ENCODE measurements around the gene SPRTN.

Gene SPRTN

DNA sequence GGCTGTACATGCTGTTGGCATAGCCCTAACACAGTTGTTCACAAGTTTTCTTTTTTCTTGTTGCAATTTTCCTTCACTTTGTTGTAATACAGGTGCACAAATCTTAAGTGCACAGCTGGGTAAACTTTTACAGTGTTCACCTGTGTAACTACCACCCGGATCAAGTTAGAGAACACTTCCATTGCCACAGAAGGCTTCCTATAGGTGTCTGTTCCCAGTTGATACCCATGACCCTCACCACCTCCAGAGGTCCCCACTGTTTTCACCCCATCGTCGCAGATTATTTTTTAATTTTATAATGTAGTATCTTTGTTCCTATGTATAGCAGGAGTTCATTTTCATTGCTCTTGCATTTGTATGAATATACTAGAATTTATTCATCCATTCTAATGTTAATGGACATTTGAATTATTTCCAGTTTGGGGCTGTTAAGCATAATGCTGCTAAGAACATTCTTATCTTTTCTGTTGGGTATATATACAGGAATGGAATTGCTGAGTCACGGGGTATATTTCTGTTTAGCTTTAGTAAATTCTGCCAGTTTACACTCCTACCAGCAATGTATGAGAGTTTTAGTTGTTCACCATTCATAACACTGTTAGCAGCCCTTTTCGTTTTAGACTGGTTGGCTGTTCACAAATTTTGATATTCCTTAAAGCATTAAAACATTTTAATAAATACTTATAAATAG lies 16.4 kb downstream of the SPRTN start:
- H3K9me3 ChIP-seq (ENCODE audit: control insufficient read depth, insufficient read depth, low read length): no peaks in the 10 kb centered on the region
- no peaks in the 10 kb centered on the region for H3K4me1 ChIP-seq (ENCODE audit: control insufficient read depth, insufficient read depth, low read length)
- H3K27me3 ChIP-seq (ENCODE audit: control insufficient read depth, insufficient read depth, low read length): no peaks in the 10 kb centered on the region
- H3K27ac ChIP-seq (ENCODE audit: low read length): no peak overlapping the region
- WGBS (ENCODE audit: insufficient coverage, insufficient read length): no CpG with 5 or more reads among the region's 5 CpGs
- no peak for DNase-seq (ENCODE audit: low read depth, low spot score)
- H3K36me3 ChIP-seq (ENCODE audit: control insufficient read depth, insufficient read depth, low read length): no peaks in the 10 kb centered on the region; the same call in 1 of the 2 replicates
- no peak overlapping the region for H3K4me3 ChIP-seq (ENCODE audit: low read length)

- Histone ChIP-seq H3K4me3 (ENCODE audit: low read length) (no peak overlapping the region), H3K36me3 (ENCODE audit: control insufficient read depth, insufficient read depth, low read length) (no peaks in the 10 kb centered on the region; the same call in 1 of the 2 replicates), H3K4me1 (ENCODE audit: control insufficient read depth, insufficient read depth, low read length) (no peaks in the 10 kb centered on the region), H3K27ac (ENCODE audit: low read length) (no peak overlapping the region), H3K27me3 (ENCODE audit: control insufficient read depth, insufficient read depth, low read length) (no peaks in the 10 kb centered on the region), H3K9me3 (ENCODE audit: control insufficient read depth, insufficient read depth, low read length) (no peaks in the 10 kb centered on the region)
- DNase-seq (ENCODE audit: low read depth, low spot score): no peak
- no CpG with 5 or more reads among the region's 3 CpGs for WGBS (ENCODE audit: insufficient coverage, insufficient read length)
Measured at GRCh38 chr1:231355171-231355570, 17.1 kb downstream of the SPRTN start.

DNA sequence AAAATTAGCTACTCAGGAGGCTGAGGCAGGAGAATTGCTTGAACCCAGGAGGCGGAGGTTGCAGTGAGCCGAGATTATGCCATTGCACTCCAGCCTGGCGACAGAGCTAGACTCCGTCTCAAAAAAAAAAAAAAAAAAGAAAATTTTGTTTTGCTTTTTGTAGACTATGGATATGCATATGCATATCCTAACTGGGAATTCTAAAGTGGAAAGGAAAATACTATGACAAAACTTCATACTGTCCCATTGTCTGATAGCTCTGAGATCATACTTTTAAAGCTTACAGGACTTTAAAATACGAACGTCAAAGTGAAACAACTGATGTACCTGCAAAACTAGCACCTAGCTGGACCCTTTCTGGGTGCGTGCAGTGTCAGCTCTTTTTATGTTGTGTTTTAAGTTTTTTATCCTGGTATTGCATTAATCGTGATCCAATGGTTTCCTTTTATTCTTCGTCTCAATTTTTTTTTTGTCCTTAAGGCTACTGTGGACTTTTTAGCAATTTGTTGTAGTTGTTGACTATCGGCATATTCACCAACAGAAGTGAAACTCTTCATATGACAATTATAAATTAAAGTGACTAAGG lies 19.2 kb downstream of the SPRTN start:
- Histone ChIP-seq H3K27me3 (ENCODE audit: control insufficient read depth, insufficient read depth, low read length) (no peaks in the 10 kb centered on the region), H3K36me3 (ENCODE audit: control insufficient read depth, insufficient read depth, low read length) (no peaks in the 10 kb centered on the region; the same call in 1 of the 2 replicates), H3K9me3 (ENCODE audit: control insufficient read depth, insufficient read depth, low read length) (no peaks in the 10 kb centered on the region), H3K4me3 (ENCODE audit: low read length) (no peak overlapping the region), H3K4me1 (ENCODE audit: control insufficient read depth, insufficient read depth, low read length) (no peaks in the 10 kb centered on the region), H3K27ac (ENCODE audit: low read length) (no peak overlapping the region)
- no peak for DNase-seq (ENCODE audit: low read depth, low spot score)
- no CpG with 5 or more reads among the region's 10 CpGs for WGBS (ENCODE audit: insufficient coverage, insufficient read length)

DNA sequence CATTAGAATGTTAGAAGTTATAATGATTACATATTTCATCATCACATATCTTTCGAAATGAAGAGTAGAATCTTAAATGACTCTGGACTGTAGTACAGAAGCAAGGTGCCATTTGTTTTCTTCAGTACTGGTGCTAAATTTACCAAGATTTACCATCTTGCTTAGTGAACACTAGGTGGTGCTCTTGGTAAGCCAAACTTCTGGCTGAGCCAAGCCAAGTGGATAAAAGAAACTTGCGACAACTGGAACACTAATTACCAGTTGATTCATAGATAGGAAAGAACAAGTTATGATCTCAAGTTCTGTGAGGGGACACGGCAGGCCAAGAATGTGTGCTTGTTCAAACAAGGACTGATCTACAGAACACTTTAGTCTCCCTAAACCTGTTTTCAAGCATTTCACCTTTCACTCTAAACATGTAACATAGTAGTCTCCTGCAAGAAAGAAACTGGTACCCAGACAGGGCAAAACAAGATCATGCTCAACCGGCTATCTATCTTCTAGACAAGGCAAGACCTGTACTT lies 19.8 kb downstream of the SPRTN start:
- no peak for DNase-seq (ENCODE audit: low read depth, low spot score)
- H3K27ac ChIP-seq (ENCODE audit: low read length): no peak overlapping the region

GRCh38 chr1:231359113-231359512 lies 21.0 kb downstream of the SPRTN start:
- no peaks in the 10 kb centered on the region for H3K9me3 ChIP-seq (ENCODE audit: control insufficient read depth, insufficient read depth, low read length)
- no peaks in the 10 kb centered on the region for H3K4me1 ChIP-seq (ENCODE audit: control insufficient read depth, insufficient read depth, low read length)
- H3K4me3 ChIP-seq (ENCODE audit: low read length): no peak overlapping the region
- no CpG with 5 or more reads among the region's 6 CpGs for WGBS (ENCODE audit: insufficient coverage, insufficient read length)
- H3K27ac ChIP-seq (ENCODE audit: low read length): no peak overlapping the region
- no peak for DNase-seq (ENCODE audit: low read depth, low spot score)
- H3K27me3 ChIP-seq (ENCODE audit: control insufficient read depth, insufficient read depth, low read length): no peaks in the 10 kb centered on the region
- no peaks in the 10 kb centered on the region for H3K36me3 ChIP-seq (ENCODE audit: control insufficient read depth, insufficient read depth, low read length)

More for the DNA sequence above, 19.8 kb downstream of the SPRTN start:
- no CpG with 5 or more reads among the region's 4 CpGs for WGBS (ENCODE audit: insufficient coverage, insufficient read length)
- Histone ChIP-seq H3K27me3 (ENCODE audit: control insufficient read depth, insufficient read depth, low read length) (no peaks in the 10 kb centered on the region), H3K4me1 (ENCODE audit: control insufficient read depth, insufficient read depth, low read length) (no peaks in the 10 kb centered on the region), H3K36me3 (ENCODE audit: control insufficient read depth, insufficient read depth, low read length) (no peaks in the 10 kb centered on the region), H3K4me3 (ENCODE audit: low read length) (no peak overlapping the region), H3K9me3 (ENCODE audit: control insufficient read depth, insufficient read depth, low read length) (no peaks in the 10 kb centered on the region)

DNA sequence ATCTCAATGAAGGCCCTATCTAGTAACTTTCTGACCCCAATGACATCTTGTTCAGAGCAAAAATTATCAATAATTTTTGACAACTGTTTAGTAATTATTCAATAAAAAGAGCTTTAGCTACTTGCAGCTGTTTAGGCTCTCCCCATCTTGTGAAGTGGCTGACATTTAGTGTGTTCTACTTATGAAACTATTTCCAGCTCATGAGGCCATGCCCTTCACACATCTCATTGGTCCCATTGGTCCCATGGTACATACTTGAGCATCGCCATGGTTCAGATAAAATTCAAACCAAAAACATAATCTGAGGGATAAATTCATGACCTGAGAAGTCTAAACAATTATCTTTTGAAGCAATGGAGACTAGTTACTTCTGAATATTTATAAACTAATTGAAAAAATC lies 24.2 kb downstream of the SPRTN start:
- no peaks in the 10 kb centered on the region for H3K4me1 ChIP-seq (ENCODE audit: control insufficient read depth, insufficient read depth, low read length)
- DNase-seq (ENCODE audit: low read depth, low spot score): no peak
- no peaks in the 10 kb centered on the region for H3K27me3 ChIP-seq (ENCODE audit: control insufficient read depth, insufficient read depth, low read length)
- no CpG with 5 or more reads among the region's 1 CpG for WGBS (ENCODE audit: insufficient coverage, insufficient read length)
- no peaks in the 10 kb centered on the region for H3K9me3 ChIP-seq (ENCODE audit: control insufficient read depth, insufficient read depth, low read length)
- no peak overlapping the region for H3K4me3 ChIP-seq (ENCODE audit: low read length)
- H3K27ac ChIP-seq (ENCODE audit: low read length): no peak overlapping the region
- H3K36me3 ChIP-seq (ENCODE audit: control insufficient read depth, insufficient read depth, low read length): no peaks in the 10 kb centered on the region

DNA sequence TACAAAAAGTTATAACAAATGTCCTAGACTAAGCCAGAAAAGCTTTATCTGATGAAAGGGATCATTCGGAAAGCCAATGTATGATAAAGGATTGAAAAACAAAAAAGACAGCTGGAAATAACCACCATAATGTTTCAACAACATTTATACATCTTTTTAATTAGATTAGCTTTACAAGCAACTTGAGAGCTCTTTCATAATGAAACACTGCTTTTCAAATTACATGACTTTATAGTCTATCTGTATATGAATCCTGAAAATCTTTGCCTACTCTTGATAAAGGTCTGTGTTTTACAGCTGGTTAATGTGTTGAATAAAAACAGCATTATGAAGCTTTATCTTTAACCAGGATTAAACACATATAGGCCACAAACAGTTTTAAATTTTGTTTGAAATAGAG lies 25.5 kb downstream of the SPRTN start:
- Histone ChIP-seq H3K27ac (ENCODE audit: low read length) (no peak overlapping the region), H3K9me3 (ENCODE audit: control insufficient read depth, insufficient read depth, low read length) (no peaks in the 10 kb centered on the region), H3K4me3 (ENCODE audit: low read length) (no peak overlapping the region), H3K4me1 (ENCODE audit: control insufficient read depth, insufficient read depth, low read length) (no peaks in the 10 kb centered on the region), H3K27me3 (ENCODE audit: control insufficient read depth, insufficient read depth, low read length) (no peaks in the 10 kb centered on the region), H3K36me3 (ENCODE audit: control insufficient read depth, insufficient read depth, low read length) (no peaks in the 10 kb centered on the region)
- no CpG with 5 or more reads among the region's 1 CpG for whole genome bisulfite sequencing (ENCODE audit: insufficient coverage, insufficient read length)
- DNase-seq (ENCODE audit: low read depth, low spot score): no peak

DNA sequence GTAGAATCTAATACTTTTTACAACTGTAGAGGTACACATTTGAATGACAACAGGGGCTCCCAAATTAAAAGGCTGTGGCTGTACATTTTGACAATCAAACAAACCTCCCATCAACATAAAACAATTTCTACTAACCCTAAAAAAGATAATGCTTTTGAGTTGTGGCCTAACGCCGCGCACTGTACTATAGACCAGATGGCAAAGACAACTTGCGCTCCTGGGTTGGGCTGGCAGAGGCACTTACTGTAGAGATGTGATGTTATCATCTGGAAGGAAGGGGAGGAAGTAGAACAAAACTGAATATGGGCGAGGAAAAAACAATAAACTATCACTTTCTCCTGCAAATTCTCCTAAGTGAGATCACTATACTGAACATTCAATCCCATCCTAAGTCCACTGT lies 26.1 kb downstream of the SPRTN start:
- H3K27me3 ChIP-seq (ENCODE audit: control insufficient read depth, insufficient read depth, low read length): no peaks in the 10 kb centered on the region
- no peak overlapping the region for H3K4me3 ChIP-seq (ENCODE audit: low read length)
- WGBS (ENCODE audit: insufficient coverage, insufficient read length): no CpG with 5 or more reads among the region's 5 CpGs
- no peaks in the 10 kb centered on the region for H3K4me1 ChIP-seq (ENCODE audit: control insufficient read depth, insufficient read depth, low read length)
- no peak overlapping the region for H3K27ac ChIP-seq (ENCODE audit: low read length)
- H3K9me3 ChIP-seq (ENCODE audit: control insufficient read depth, insufficient read depth, low read length): no peaks in the 10 kb centered on the region
- DNase-seq (ENCODE audit: low read depth, low spot score): no peak
- no peaks in the 10 kb centered on the region for H3K36me3 ChIP-seq (ENCODE audit: control insufficient read depth, insufficient read depth, low read length)

GRCh38 chr1:231369282-231369681 lies 31.2 kb downstream of the SPRTN start:
- Histone ChIP-seq H3K4me3 (ENCODE audit: low read length) (no peak overlapping the region), H3K36me3 (ENCODE audit: control insufficient read depth, insufficient read depth, low read length) (no peaks in the 10 kb centered on the region), H3K4me1 (ENCODE audit: control insufficient read depth, insufficient read depth, low read length) (no peaks in the 10 kb centered on the region; the same call in 1 of the 2 replicates), H3K9me3 (ENCODE audit: control insufficient read depth, insufficient read depth, low read length) (no peaks in the 10 kb centered on the region), H3K27ac (ENCODE audit: low read length) (no peak overlapping the region), H3K27me3 (ENCODE audit: control insufficient read depth, insufficient read depth, low read length) (no peaks in the 10 kb centered on the region)
- WGBS (ENCODE audit: insufficient coverage, insufficient read length): no CpG with 5 or more reads among the region's 3 CpGs
- no peak for DNase-seq (ENCODE audit: low read depth, low spot score)

DNA sequence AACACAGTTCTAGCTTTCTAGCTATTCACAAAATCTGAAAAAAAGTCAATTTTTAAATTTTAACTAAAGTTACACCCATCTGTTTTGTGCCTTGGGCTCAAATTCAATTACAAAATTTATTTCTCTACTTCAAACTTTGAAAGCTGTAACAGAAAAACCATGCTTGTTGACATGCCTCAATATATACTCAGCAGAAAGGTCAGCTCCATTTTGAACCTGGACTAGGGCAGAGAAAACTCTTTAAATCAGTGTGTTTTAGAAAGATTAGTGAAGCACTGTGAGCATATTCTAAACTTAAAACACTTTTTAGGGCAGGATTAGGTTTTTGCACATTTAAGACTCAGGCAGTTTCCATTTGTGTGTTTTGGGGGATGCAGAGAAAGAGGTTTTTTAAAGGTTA lies 34.4 kb downstream of the SPRTN start:
- Histone ChIP-seq H3K4me3 (ENCODE audit: low read length) (no peak overlapping the region), H3K27me3 (ENCODE audit: control insufficient read depth, insufficient read depth, low read length) (no peaks in the 10 kb centered on the region), H3K4me1 (ENCODE audit: control insufficient read depth, insufficient read depth, low read length) (peaks cover 2% of the 10 kb centered on the region; the same call in 1 of the 2 replicates), H3K36me3 (ENCODE audit: control insufficient read depth, insufficient read depth, low read length) (no peaks in the 10 kb centered on the region), H3K27ac (ENCODE audit: low read length) (no peak overlapping the region), H3K9me3 (ENCODE audit: control insufficient read depth, insufficient read depth, low read length) (no peaks in the 10 kb centered on the region)
- DNase-seq (ENCODE audit: low read depth, low spot score): no peak

DNA sequence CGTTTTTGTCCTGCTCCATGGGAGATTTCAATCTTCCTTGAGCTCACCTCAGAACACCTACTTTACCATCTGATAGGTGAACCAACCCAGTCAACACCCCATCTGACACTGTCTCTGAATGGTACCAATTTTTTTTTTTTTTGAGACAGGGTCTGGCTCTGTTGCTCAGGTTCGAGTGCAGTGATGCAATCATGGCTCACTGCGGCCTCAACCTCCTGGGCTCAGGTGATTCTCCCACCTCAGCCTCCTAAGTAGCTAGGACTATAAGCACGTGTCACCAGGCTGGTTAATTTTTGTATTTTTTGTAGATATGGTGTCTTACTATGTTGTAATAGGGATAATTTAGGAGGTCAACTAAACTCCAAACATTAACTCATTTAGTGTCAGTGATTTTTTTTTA lies 36.3 kb downstream of the SPRTN start:
- H3K4me3 ChIP-seq (ENCODE audit: low read length): no peak overlapping the region
- no peaks in the 10 kb centered on the region for H3K36me3 ChIP-seq (ENCODE audit: control insufficient read depth, insufficient read depth, low read length)
- no peaks in the 10 kb centered on the region for H3K9me3 ChIP-seq (ENCODE audit: control insufficient read depth, insufficient read depth, low read length)
- no peaks in the 10 kb centered on the region for H3K27me3 ChIP-seq (ENCODE audit: control insufficient read depth, insufficient read depth, low read length)
- no peak overlapping the region for H3K27ac ChIP-seq (ENCODE audit: low read length)
- no CpG with 5 or more reads among the region's 4 CpGs for WGBS (ENCODE audit: insufficient coverage, insufficient read length)
- DNase-seq (ENCODE audit: low read depth, low spot score): no peak
- peaks cover 2% of the 10 kb centered on the region; the same call in 1 of the 2 replicates for H3K4me1 ChIP-seq (ENCODE audit: control insufficient read depth, insufficient read depth, low read length)
